Adrenal gland (tissue), 12 donors: ENCODE measurements around the gene ANO6. TPM values are rescaled to one million over a fixed set of nuclear protein-coding genes. Genes with fewer than 3 reads are reported as not detected.

Experiments used
- DNase-seq, 7 donors: peaks; one replicate each; pipeline ENCODE4 v3.0.0-alpha.2; 2019 to 2020
- H3K27ac ChIP-seq, 5 donors: fragments of 200-600 bp; sonication (generic) in 4 of 5; 1 replicate in 3 of 5; 2 replicates in 2 of 5; pipeline versions ENCODE4 v1.5.1 to v1.8.0; 2016 to 2020; ENCODE audit warnings: mild to moderate bottlenecking in 1 of 5
- H3K27me3 ChIP-seq: fragments of 200-600 bp; 2 replicates; pipeline ENCODE4 v1.8.0; 2021
- H3K36me3 ChIP-seq, 2 donors: fragments of 200-600 bp; replicated peaks in 1 of 2; 1 replicate in 1 of 2; 2 replicates in 1 of 2; pipeline versions ENCODE4 v1.5.1 to v1.8.0; 2018 to 2022
- H3K4me1 ChIP-seq, 2 donors: fragments of 200-600 bp; replicated peaks in 1 of 2; 1 replicate in 1 of 2; 2 replicates in 1 of 2; pipeline versions ENCODE4 v1.5.1 to v1.8.0; 2018 to 2021
- H3K4me3 ChIP-seq, 4 donors: fragments of 200-600 bp; sonication (generic) in 3 of 4; one replicate each; pipeline ENCODE4 v1.5.1; 2016 to 2018
- H3K9me3 ChIP-seq, 3 donors: fragments of 200-600 bp; sonication (generic) in 1 of 3; replicated peaks in 1 of 3; 1 replicate in 2 of 3; 2 replicates in 1 of 3; pipeline versions ENCODE4 v1.5.1 to v1.8.0; 2016 to 2021
- POLR2A ChIP-seq, 2 donors: fragments of 450-650 bp; IDR thresholded peaks; one replicate each; pipeline ENCODE4 v1.6.1; 2017; ENCODE audit warnings: antibody characterized with exemption in 2 of 2, mild to moderate bottlenecking in 2 of 2, moderate library complexity in 1 of 2
- WGBS, 4 donors: extraction: QIAGEN DNeasy Blood & Tissue Kit in 2 of 4; methylation state at CpG; one replicate each; pipeline versions ENCODE4 v1.1.5 to v1.1.7; 2013 to 2017; 5-methylcytosine and 5-hydroxymethylcytosine counted together
- intact Hi-C, 2 donors: fragments of 100-400 bp; cut with DNase I; formaldehyde crosslinking; loops; one replicate each; pipeline versions ENCODE4 v1.14.1 to v1.15.0; 2022 to 2023
- polyA plus RNA-seq, 3 donors: library from polyadenylated mRNA; stranded (reverse); fragments of 200-250 nt in 2 of 3; fragments of 350-450 nt in 1 of 3; fragmentation: Illumina TruSeq in 1 of 3; extraction: RNeasy Lipid Tissue Mini Kit (QIAGEN cat#74804) in 1 of 3; gene quantifications; one replicate each; pipeline ENCODE4 v1.2.3, GENCODE V29; 2013 to 2014
- total RNA-seq, 9 donors: library from RNA; depleted of rRNA in 4 of 9; stranded (reverse); fragments of >200 nt in 4 of 9; fragments of 120-200 nt in 1 of 9; fragmentation: NEBNext Ultra II Directional in 1 of 9; extraction: Animal tissue kit (Norgen Biotek cat#: 25700) in 1 of 9; gene quantifications; one replicate each; pipeline versions ENCODE4 v1.1.0 to v1.2.4, GENCODE V29; 2013 to 2023
- TF ChIP-seq, protein P1 (sequence below), 6 experiments: fragments of 450-650 bp in 4 of 6; fragments of 200-600 bp in 2 of 6; sonication (generic) in 1 of 6; IDR thresholded peaks; 1 replicate in 5 of 6; 2 replicates in 1 of 6; pipeline versions ENCODE4 v1.5.1 to v1.8.0; 2016 to 2021; ENCODE audit warnings: antibody characterized with exemption in 6 of 6, mild to moderate bottlenecking in 2 of 6, moderate library complexity in 1 of 6
- donor health status: healthy with polysubstance abuse.
- donor health status: Bipolar disorder and iron deficiency.
- donor health status: DM: yes; HTN: yes; CAD: no.
- donor health status: DM: no; HTN: no; CAD: no.
- donor health status: DM: no; HTN: no; CAD: no.
- donor health status: DM: yes; HTN: yes; CAD: no.

ANO6 gene
- total and polyA plus RNA-seq, 12 donors: 7.5 to 92.3 (median 54.4) TPM

DNA sequence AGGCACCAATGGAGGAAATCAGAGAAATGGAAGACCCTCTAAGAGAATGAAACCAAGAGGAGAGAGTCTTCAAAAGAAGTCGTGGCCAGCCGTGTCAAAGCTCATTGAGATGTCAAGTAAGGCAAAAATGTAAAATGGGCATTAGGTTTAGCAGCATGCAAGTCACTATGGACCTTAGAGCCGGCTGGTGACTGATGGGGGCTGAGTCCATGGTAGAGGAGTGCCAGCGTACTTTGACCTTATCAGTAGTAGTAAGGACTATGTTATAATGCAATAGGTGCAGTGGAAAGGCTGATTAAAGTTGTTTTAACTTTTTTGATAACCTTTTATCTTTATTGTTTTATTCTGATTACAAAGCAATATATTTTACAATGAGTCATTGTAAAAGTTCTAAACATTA lies 66.5 kb downstream of the ANO6 start:
- TF ChIP-seq POLR2A (IDR thresholded peaks at IDR 0.05): no peak
- TF ChIP-seq, protein P1, sequence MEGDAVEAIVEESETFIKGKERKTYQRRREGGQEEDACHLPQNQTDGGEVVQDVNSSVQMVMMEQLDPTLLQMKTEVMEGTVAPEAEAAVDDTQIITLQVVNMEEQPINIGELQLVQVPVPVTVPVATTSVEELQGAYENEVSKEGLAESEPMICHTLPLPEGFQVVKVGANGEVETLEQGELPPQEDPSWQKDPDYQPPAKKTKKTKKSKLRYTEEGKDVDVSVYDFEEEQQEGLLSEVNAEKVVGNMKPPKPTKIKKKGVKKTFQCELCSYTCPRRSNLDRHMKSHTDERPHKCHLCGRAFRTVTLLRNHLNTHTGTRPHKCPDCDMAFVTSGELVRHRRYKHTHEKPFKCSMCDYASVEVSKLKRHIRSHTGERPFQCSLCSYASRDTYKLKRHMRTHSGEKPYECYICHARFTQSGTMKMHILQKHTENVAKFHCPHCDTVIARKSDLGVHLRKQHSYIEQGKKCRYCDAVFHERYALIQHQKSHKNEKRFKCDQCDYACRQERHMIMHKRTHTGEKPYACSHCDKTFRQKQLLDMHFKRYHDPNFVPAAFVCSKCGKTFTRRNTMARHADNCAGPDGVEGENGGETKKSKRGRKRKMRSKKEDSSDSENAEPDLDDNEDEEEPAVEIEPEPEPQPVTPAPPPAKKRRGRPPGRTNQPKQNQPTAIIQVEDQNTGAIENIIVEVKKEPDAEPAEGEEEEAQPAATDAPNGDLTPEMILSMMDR (IDR thresholded peaks at IDR 0.05): no peak
- no peak for DNase-seq
- intact Hi-C loops: loop anchor here in 1 of 2 donors (10.0 kb wide), 1 partner anchor 68 kb away; the partner anchor contains the start of gene ANO6
- Histone ChIP-seq H3K9me3 (no peaks in the 10 kb centered on the region), H3K4me1 (peaks cover 0 to 28% of the 10 kb centered on the region in 2 donors), H3K27ac (no peak overlapping the region), H3K27me3 (no peaks in the 10 kb centered on the region), H3K4me3 (no peak overlapping the region), H3K36me3 (no peaks in the 10 kb centered on the region)
- 95 to 98% (median 97%) methylated on average over 4 of the region's 4 CpGs for WGBS, 4 donors

- H3K36me3 ChIP-seq: no peaks in the 10 kb centered on the region
- intact Hi-C loops: loop anchor here in 1 of 2 donors (10.0 kb wide), 1 partner anchor 69 kb away; the partner anchor contains the start of gene ANO6
- peak overlapping the region in 1 of 5 donors; percentile 8 for H3K27ac ChIP-seq
- H3K27me3 ChIP-seq: no peaks in the 10 kb centered on the region
- no peak overlapping the region for H3K4me3 ChIP-seq
- no peaks in the 10 kb centered on the region for H3K9me3 ChIP-seq
- 70 to 79% (median 75%) methylated on average over 8 of the region's 8 CpGs for WGBS, 4 donors
- TF ChIP-seq POLR2A (IDR thresholded peaks at IDR 0.05): no peak
- TF ChIP-seq, protein P1 (IDR thresholded peaks at IDR 0.05): no peak
- H3K4me1 ChIP-seq: peaks cover 0 to 19% of the 10 kb centered on the region in 2 donors
- no peak for DNase-seq
Observed at GRCh38 chr12:45284096-45284901, 68.4 kb downstream of the ANO6 start.

DNA sequence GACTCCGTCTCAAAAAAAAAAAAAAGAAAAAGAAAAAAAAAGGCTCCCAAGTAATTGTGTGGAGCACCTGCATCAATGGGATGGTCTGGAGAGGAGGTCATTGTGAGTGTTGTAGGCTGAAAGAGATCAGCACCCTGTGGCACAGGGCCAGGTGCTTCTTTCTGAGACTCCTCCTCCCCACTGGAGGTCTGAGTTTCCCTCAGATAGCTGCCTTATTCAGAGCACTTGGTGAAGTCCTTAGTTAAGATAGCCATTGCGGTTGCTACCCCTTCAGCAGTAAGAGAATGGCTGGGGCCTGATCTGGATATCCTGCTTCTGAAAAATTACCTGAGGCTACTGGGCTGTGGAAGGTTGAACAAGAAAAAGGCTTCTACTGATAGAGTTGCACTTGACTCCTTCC lies 69.8 kb downstream of the ANO6 start:
- no peaks in the 10 kb centered on the region for H3K36me3 ChIP-seq
- TF ChIP-seq POLR2A (IDR thresholded peaks at IDR 0.05): no peak
- intact Hi-C loops: loop anchor here in 1 of 2 donors (10.0 kb wide), 1 partner anchor 71 kb away; the partner anchor contains the start of gene ANO6
- 94 to 100% (median 98%) methylated on average over 2 of the region's 2 CpGs for WGBS, 4 donors
- no peaks in the 10 kb centered on the region for H3K9me3 ChIP-seq
- H3K27ac ChIP-seq: no peak overlapping the region
- H3K4me3 ChIP-seq: no peak overlapping the region
- H3K4me1 ChIP-seq: peaks cover 0 to 8% of the 10 kb centered on the region in 2 donors
- no peaks in the 10 kb centered on the region for H3K27me3 ChIP-seq
- no peak for DNase-seq

DNA sequence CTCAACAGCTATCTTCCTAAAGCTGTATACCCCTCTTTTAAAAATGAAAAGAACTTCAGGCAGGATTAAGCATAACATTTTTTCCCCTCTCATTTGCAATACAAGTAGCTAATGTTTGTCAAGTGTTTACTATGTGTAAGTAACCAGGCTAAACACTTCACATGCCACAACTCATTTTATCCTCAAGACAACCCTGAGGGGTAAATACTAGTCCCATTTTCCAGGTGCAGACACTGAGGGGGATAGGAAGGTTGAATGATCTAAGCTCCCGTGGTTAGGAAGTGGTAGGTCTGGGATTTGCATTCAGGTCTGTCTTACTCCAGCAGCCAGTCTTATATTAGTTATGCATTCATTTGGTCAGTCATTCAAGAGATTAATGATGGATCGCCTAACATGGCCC lies 70.7 kb downstream of the ANO6 start:
- Histone ChIP-seq H3K9me3 (no peaks in the 10 kb centered on the region), H3K4me3 (no peak overlapping the region), H3K36me3 (no peaks in the 10 kb centered on the region), H3K4me1 (peaks cover 0 to 8% of the 10 kb centered on the region in 2 donors), H3K27me3 (no peaks in the 10 kb centered on the region), H3K27ac (no peak overlapping the region)
- 88 to 100% (median 95%) methylated on average over 2 of the region's 2 CpGs for WGBS, 4 donors
- intact Hi-C loops: loop anchor here in 1 of 2 donors (10.0 kb wide), 1 partner anchor 72 kb away; the partner anchor contains the start of gene ANO6
- TF ChIP-seq, protein P1 (IDR thresholded peaks at IDR 0.05): no peak
- TF ChIP-seq POLR2A (IDR thresholded peaks at IDR 0.05): no peak
- no peak for DNase-seq
